ENCODE data around the gene SMC3.

- TF ChIP-seq, protein P1, sequence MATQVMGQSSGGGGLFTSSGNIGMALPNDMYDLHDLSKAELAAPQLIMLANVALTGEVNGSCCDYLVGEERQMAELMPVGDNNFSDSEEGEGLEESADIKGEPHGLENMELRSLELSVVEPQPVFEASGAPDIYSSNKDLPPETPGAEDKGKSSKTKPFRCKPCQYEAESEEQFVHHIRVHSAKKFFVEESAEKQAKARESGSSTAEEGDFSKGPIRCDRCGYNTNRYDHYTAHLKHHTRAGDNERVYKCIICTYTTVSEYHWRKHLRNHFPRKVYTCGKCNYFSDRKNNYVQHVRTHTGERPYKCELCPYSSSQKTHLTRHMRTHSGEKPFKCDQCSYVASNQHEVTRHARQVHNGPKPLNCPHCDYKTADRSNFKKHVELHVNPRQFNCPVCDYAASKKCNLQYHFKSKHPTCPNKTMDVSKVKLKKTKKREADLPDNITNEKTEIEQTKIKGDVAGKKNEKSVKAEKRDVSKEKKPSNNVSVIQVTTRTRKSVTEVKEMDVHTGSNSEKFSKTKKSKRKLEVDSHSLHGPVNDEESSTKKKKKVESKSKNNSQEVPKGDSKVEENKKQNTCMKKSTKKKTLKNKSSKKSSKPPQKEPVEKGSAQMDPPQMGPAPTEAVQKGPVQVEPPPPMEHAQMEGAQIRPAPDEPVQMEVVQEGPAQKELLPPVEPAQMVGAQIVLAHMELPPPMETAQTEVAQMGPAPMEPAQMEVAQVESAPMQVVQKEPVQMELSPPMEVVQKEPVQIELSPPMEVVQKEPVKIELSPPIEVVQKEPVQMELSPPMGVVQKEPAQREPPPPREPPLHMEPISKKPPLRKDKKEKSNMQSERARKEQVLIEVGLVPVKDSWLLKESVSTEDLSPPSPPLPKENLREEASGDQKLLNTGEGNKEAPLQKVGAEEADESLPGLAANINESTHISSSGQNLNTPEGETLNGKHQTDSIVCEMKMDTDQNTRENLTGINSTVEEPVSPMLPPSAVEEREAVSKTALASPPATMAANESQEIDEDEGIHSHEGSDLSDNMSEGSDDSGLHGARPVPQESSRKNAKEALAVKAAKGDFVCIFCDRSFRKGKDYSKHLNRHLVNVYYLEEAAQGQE (IDR thresholded peaks at IDR 0.05; ENCODE audit: low read depth) = no peak
- TF ChIP-seq, protein P2, sequence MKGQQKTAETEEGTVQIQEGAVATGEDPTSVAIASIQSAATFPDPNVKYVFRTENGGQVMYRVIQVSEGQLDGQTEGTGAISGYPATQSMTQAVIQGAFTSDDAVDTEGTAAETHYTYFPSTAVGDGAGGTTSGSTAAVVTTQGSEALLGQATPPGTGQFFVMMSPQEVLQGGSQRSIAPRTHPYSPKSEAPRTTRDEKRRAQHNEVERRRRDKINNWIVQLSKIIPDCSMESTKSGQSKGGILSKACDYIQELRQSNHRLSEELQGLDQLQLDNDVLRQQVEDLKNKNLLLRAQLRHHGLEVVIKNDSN (IDR thresholded peaks at IDR 0.05) = peak; percentile 75
- TF ChIP-seq CEBPB (IDR thresholded peaks at IDR 0.05) (no peak), MAX (IDR thresholded peaks at IDR 0.05) (no peak), EP300 (IDR thresholded peaks at IDR 0.05; ENCODE audit: borderline replicate concordance) (no peak), YY1 (IDR thresholded peaks at IDR 0.05; ENCODE audit: low read depth) (no peak), CREB1 (IDR thresholded peaks at IDR 0.05; ENCODE audit: low read depth) (no peak), ZBTB7A (IDR thresholded peaks at IDR 0.05; ENCODE audit: low read depth) (no peak), TAF1 (IDR thresholded peaks at IDR 0.05; ENCODE audit: low read depth) (no peak), TCF12 (IDR thresholded peaks at IDR 0.05; ENCODE audit: low read depth) (no peak), NFIC (IDR thresholded peaks at IDR 0.05) (no peak), RAD21 (IDR thresholded peaks at IDR 0.05; ENCODE audit: low read depth) (no peak)
These were observed 73.8 kb downstream of the SMC3 start for GRCh38 chr10:110641256-110641655.

All from Ishikawa (cell line).